Endothelial cell (in vitro differentiated cells): ENCODE data around the gene EDAR. TPM values are rescaled to one million over a fixed set of nuclear protein-coding genes. Genes with fewer than 3 reads are reported as not detected.

Experiments
- DNase-seq: peaks from one replicate; pipeline ENCODE4 v3.0.0; 2021; ENCODE audit warnings: low spot score
- H3K27ac Mint-ChIP-seq: one replicate; pipeline ENCODE4 v1.8.0; 2021; ENCODE audit warnings: mixed read lengths, inconsistent platforms; ENCODE audit not compliant: unreplicated experiment
- H3K27me3 Mint-ChIP-seq: one replicate; pipeline ENCODE4 v1.8.0; 2021; ENCODE audit warnings: mild to moderate bottlenecking, moderate library complexity, mixed read lengths, inconsistent platforms; ENCODE audit not compliant: unreplicated experiment
- H3K36me3 Mint-ChIP-seq: one replicate; pipeline ENCODE4 v1.8.0; 2021; ENCODE audit warnings: mild to moderate bottlenecking, low read depth, mixed read lengths, inconsistent platforms; ENCODE audit not compliant: unreplicated experiment
- H3K4me1 Mint-ChIP-seq: one replicate; pipeline ENCODE4 v1.8.0; 2021; ENCODE audit warnings: mild to moderate bottlenecking, mixed read lengths, inconsistent platforms; ENCODE audit not compliant: unreplicated experiment
- H3K4me3 Mint-ChIP-seq: one replicate; pipeline ENCODE4 v1.8.0; 2021; ENCODE audit warnings: mild to moderate bottlenecking, mixed read lengths, inconsistent platforms; ENCODE audit not compliant: unreplicated experiment
- H3K9me3 Mint-ChIP-seq: one replicate; pipeline ENCODE4 v1.8.0; 2021; ENCODE audit warnings: mixed read lengths, inconsistent platforms; ENCODE audit not compliant: unreplicated experiment
- total RNA-seq: library from RNA; stranded (reverse); fragmentation: NEBNext Ultra II Directional; extraction: Animal tissue kit (Norgen Biotek cat#: 25700); gene quantifications from one replicate; pipeline ENCODE4 v1.2.1, GENCODE V29; 2021; ENCODE audit not compliant: unreplicated experiment
- TF ChIP-seq, protein P1 (sequence below): fragments of 200-600 bp; sonication (generic); IDR thresholded peaks from one replicate; pipeline ENCODE4 v1.5.0; 2021; ENCODE audit warnings: antibody characterized with exemption; ENCODE audit not compliant: unreplicated experiment

The EDAR gene
- total RNA-seq, 1 donor from 2014 or later: not detected

DNA sequence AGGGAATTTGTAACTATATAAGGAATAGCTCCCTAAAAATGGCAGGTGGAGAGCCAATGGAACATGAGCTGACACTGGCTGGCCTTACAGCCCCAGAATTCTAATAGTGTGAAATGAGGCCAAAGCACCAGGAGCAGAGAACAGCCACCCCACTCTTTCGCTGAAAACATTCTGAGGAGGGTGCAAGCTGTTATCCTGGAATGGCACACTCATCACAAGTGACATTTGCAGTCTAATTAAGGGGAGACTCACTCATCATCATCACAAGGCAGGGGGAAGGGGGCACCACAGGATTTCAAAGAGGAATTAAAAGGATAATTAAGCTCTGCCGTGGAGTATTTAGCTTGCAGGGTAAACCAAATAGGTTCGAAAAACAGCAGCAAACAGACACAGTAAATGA is 94.3 kb downstream of the EDAR start:
- Mint-ChIP-seq H3K9me3 (no peaks in the 10 kb centered on the region), H3K27ac (no peak overlapping the region)
- DNase-seq: no peak

DNA sequence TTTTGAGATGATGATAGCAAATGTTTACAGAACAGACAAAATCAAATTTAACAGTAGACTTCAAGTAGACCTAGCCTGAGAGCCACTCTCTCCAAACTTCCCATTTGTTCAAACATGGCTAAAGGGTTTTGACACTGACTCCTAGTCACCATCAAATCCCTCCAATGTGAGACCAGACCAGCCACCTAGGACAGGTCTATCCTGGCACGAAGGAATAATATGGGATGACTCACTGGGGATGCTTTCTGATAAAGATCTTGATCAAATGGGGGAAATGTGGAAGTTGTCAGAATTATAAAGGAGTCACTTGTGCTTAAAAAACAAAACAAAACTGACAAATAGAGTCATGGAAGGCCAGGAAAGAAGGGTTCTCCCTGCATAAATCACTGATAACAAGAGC is 95.7 kb downstream of the EDAR start:
- Mint-ChIP-seq H3K4me3 (no peak overlapping the region), H3K9me3 (no peaks in the 10 kb centered on the region), H3K27me3 (no peaks in the 10 kb centered on the region), H3K4me1 (no peaks in the 10 kb centered on the region), H3K27ac (no peak overlapping the region), H3K36me3 (peaks cover 4% of the 10 kb centered on the region)
- DNase-seq: no peak
- TF ChIP-seq, protein P1, sequence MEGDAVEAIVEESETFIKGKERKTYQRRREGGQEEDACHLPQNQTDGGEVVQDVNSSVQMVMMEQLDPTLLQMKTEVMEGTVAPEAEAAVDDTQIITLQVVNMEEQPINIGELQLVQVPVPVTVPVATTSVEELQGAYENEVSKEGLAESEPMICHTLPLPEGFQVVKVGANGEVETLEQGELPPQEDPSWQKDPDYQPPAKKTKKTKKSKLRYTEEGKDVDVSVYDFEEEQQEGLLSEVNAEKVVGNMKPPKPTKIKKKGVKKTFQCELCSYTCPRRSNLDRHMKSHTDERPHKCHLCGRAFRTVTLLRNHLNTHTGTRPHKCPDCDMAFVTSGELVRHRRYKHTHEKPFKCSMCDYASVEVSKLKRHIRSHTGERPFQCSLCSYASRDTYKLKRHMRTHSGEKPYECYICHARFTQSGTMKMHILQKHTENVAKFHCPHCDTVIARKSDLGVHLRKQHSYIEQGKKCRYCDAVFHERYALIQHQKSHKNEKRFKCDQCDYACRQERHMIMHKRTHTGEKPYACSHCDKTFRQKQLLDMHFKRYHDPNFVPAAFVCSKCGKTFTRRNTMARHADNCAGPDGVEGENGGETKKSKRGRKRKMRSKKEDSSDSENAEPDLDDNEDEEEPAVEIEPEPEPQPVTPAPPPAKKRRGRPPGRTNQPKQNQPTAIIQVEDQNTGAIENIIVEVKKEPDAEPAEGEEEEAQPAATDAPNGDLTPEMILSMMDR: no peak

More for the DNA sequence above, 94.3 kb downstream of the EDAR start:
- Mint-ChIP-seq H3K4me1 (no peaks in the 10 kb centered on the region), H3K27me3 (no peaks in the 10 kb centered on the region), H3K36me3 (peaks cover 4% of the 10 kb centered on the region), H3K4me3 (no peak overlapping the region)
- TF ChIP-seq, protein P1: no peak

DNA sequence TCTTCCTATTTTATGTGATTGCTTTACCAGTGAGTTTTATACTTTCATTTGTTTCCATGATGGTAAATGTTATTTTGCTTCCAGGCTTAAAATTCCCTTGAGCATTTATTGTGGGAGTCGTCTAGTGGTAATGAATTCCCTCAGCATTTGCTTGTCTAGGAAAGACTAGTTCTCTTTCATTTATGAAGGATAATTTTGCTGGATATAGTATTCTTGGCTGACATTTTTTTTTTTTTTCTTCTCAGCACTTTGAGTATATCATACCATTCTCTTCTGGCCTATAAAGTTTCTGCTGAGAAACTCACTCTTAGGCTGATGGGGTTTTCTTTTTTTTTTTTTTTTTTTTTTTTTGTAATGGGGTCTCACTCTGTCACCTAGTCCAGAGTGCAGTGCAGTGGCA is 99.1 kb downstream of the EDAR start:
- no peaks in the 10 kb centered on the region for H3K9me3 Mint-ChIP-seq
- TF ChIP-seq, protein P1: no peak
- H3K27ac Mint-ChIP-seq: no peak overlapping the region
- H3K36me3 Mint-ChIP-seq: peaks cover 4% of the 10 kb centered on the region
- no peaks in the 10 kb centered on the region for H3K27me3 Mint-ChIP-seq
- no peaks in the 10 kb centered on the region for H3K4me1 Mint-ChIP-seq
- no peak overlapping the region for H3K4me3 Mint-ChIP-seq
- DNase-seq: no peak

DNA sequence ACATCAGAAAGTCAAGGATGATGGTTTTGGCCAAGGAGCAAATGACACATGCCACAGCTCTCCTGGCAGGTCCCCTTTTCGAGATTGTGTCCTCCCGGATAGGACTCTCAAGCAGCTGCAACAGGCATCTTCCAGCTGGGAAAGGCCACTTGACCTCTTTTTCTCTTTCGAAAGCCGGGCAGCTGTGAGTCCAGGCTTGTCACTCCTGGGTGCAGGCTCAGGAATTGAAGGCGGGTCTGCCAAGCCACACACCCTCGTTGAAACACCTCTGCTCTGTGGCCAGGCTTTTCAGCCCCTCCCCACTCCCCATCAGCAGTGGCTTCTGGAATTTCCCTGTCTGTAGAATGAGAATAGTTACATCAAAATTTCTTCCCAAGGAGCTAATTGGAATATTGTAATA is 104.4 kb downstream of the EDAR start:
- TF ChIP-seq, protein P1: no peak
- Mint-ChIP-seq H3K27me3 (no peaks in the 10 kb centered on the region), H3K9me3 (no peaks in the 10 kb centered on the region), H3K4me3 (no peak overlapping the region), H3K36me3 (peaks cover 6% of the 10 kb centered on the region), H3K4me1 (no peaks in the 10 kb centered on the region), H3K27ac (no peak overlapping the region)
- no peak for DNase-seq

DNA sequence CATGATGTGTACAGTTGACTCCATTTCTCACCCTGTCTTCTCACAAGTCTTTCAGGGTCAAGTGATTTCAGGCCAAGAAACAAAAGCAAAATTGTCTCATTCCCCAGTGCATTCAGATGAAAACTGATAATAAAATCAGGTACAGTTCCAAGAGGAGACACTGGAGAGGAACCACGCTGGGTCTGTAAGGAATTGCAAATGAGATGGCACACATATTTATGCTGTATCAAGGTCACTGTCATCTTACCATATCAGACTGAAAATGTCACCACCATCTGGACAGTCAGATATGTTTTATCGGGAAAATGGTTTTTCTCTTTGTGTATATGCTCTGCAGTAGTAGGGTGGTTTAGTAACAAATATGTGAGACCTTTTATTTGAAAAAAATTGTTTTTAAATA is 110.7 kb downstream of the EDAR start:
- no peak for DNase-seq
- no peaks in the 10 kb centered on the region for H3K9me3 Mint-ChIP-seq
- TF ChIP-seq, protein P1: no peak
- no peak overlapping the region for H3K4me3 Mint-ChIP-seq
- H3K27me3 Mint-ChIP-seq: no peaks in the 10 kb centered on the region
- no peaks in the 10 kb centered on the region for H3K4me1 Mint-ChIP-seq
- H3K27ac Mint-ChIP-seq: no peak overlapping the region
- peaks cover 6% of the 10 kb centered on the region for H3K36me3 Mint-ChIP-seq
